Neutrophil (primary cell): ENCODE data around the gene DIDO1.

Experiments used
- H3K27ac ChIP-seq: fragments of 200-600 bp; sonication (generic); 2 replicates; pipeline ENCODE4 v1.5.1; 2016; ENCODE audit warnings: mild to moderate bottlenecking, moderate library complexity
- H3K27me3 ChIP-seq: fragments of 200-600 bp; sonication (generic); 2 replicates; pipeline ENCODE4 v1.6.0; 2016; ENCODE audit warnings: mild to moderate bottlenecking
- H3K36me3 ChIP-seq: fragments of 200-600 bp; sonication (generic); 2 replicates; pipeline ENCODE4 v1.5.1; 2017
- H3K4me1 ChIP-seq, 2 experiments: fragments of 200-600 bp in 1 of 2; sonication (generic) in 1 of 2; 1 replicate in 1 of 2; 2 replicates in 1 of 2; pipeline versions ENCODE4 v1.5.1 to v1.6.1; 2013 to 2016; ENCODE audit warnings: low read depth in 1 of 2, low read length in 1 of 2, mild to moderate bottlenecking in 1 of 2, moderate library complexity in 1 of 2; ENCODE audit not compliant: control insufficient read depth in 1 of 2, insufficient read depth in 1 of 2
- H3K4me3 ChIP-seq, 2 experiments: fragments of 200-600 bp in 1 of 2; sonication (generic) in 1 of 2; 1 replicate in 1 of 2; 2 replicates in 1 of 2; pipeline ENCODE4 v1.5.1; 2013 to 2016; ENCODE audit warnings: low read depth in 1 of 2, low read length in 1 of 2, mild to moderate bottlenecking in 1 of 2, moderate library complexity in 1 of 2
- H3K9me3 ChIP-seq: fragments of 200-600 bp; sonication (generic); 2 replicates; pipeline ENCODE4 v1.5.1; 2016
- CTCF ChIP-seq: fragments of 200-600 bp; sonication (generic); IDR thresholded peaks from 2 replicates; pipeline ENCODE4 v1.5.1; 2016; ENCODE audit warnings: antibody characterized with exemption

DIDO1 gene

GRCh38 chr20:62944184-62944583 lies 17.9 kb upstream of the DIDO1 start:
- TF ChIP-seq CTCF = no peak
- no peak overlapping the region for H3K4me3 ChIP-seq
- H3K27me3 ChIP-seq = no peaks in the 10 kb centered on the region
- peaks cover 7 to 9% of the 10 kb centered on the region in 2 experiments for H3K4me1 ChIP-seq
- peaks cover 82% of the 10 kb centered on the region for H3K36me3 ChIP-seq
- H3K9me3 ChIP-seq = no peaks in the 10 kb centered on the region
- H3K27ac ChIP-seq = no peak overlapping the region

GRCh38 chr20:62943396-62943795 lies 17.1 kb upstream of the DIDO1 start:
- Histone ChIP-seq H3K9me3 (no peaks in the 10 kb centered on the region), H3K27me3 (no peaks in the 10 kb centered on the region), H3K27ac (no peak overlapping the region), H3K4me1 (peaks cover 15 to 16% of the 10 kb centered on the region in 2 experiments), H3K36me3 (peaks cover 75% of the 10 kb centered on the region), H3K4me3 (no peak overlapping the region)
- no peak for TF ChIP-seq CTCF

GRCh38 chr20:62942456-62942855 lies 16.2 kb upstream of the DIDO1 start:
- peaks cover 18 to 19% of the 10 kb centered on the region in 2 experiments for H3K4me1 ChIP-seq
- no peak overlapping the region for H3K4me3 ChIP-seq
- H3K27me3 ChIP-seq = no peaks in the 10 kb centered on the region
- H3K36me3 ChIP-seq = peaks cover 66% of the 10 kb centered on the region
- H3K27ac ChIP-seq = no peak overlapping the region
- no peaks in the 10 kb centered on the region for H3K9me3 ChIP-seq
- no peak for TF ChIP-seq CTCF

GRCh38 chr20:62941792-62942191 lies 15.5 kb upstream of the DIDO1 start:
- no peaks in the 10 kb centered on the region for H3K9me3 ChIP-seq
- no peak overlapping the region for H3K27ac ChIP-seq
- no peak overlapping the region for H3K4me3 ChIP-seq
- peaks cover 59% of the 10 kb centered on the region for H3K36me3 ChIP-seq
- TF ChIP-seq CTCF = no peak
- H3K4me1 ChIP-seq = peaks cover 25% of the 10 kb centered on the region in 2 experiments
- no peaks in the 10 kb centered on the region for H3K27me3 ChIP-seq

- TF ChIP-seq CTCF = no peak
- H3K27me3 ChIP-seq = no peaks in the 10 kb centered on the region
- H3K9me3 ChIP-seq = no peaks in the 10 kb centered on the region
- H3K4me3 ChIP-seq = no peak overlapping the region
- H3K36me3 ChIP-seq = peaks cover 50% of the 10 kb centered on the region
- peaks cover 28 to 30% of the 10 kb centered on the region in 2 experiments for H3K4me1 ChIP-seq
- H3K27ac ChIP-seq = no peak overlapping the region
Measured at GRCh38 chr20:62940875-62941274, 14.6 kb upstream of the DIDO1 start.
